ENCODE measurements around the gene CPED1.

DNA sequence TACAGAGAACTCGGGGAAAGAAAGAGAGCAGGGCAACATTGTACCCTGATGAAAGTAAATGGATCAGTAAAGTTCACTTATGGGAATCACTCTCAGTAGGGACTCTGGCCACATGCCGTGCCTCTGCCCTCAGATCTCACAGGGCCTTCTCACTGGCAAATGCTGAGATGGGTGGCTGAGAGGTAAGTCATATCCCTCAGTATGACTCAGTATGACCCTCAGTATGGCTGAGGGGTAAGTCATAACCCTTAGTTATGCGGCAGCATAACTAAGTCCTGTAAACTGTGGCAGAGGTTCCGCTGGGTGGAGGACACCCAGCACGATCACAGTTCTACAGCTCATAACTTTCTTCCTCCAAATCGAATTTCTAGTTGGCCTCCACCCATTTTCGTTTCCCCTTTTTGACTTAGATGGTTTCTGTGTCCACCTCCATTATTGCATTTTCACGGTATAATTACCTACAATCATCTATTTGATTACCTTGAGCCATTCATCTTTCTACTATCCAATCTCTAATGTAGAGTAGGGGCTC is 313.8 kb downstream of the CPED1 start:
- no peak for TF ChIP-seq POLR2A (IDR thresholded peaks at IDR 0.05)
- TF ChIP-seq, protein P1, sequence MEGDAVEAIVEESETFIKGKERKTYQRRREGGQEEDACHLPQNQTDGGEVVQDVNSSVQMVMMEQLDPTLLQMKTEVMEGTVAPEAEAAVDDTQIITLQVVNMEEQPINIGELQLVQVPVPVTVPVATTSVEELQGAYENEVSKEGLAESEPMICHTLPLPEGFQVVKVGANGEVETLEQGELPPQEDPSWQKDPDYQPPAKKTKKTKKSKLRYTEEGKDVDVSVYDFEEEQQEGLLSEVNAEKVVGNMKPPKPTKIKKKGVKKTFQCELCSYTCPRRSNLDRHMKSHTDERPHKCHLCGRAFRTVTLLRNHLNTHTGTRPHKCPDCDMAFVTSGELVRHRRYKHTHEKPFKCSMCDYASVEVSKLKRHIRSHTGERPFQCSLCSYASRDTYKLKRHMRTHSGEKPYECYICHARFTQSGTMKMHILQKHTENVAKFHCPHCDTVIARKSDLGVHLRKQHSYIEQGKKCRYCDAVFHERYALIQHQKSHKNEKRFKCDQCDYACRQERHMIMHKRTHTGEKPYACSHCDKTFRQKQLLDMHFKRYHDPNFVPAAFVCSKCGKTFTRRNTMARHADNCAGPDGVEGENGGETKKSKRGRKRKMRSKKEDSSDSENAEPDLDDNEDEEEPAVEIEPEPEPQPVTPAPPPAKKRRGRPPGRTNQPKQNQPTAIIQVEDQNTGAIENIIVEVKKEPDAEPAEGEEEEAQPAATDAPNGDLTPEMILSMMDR (IDR thresholded peaks at IDR 0.05), result no peak
- TF ChIP-seq EP300 (IDR thresholded peaks at IDR 0.05), result no peak

Measured in tibial nerve (tissue), 4 donors.